T-helper 1 cell treated with Interleukin-12 subunit alpha and Interleukin-12 subunit beta and Interleukin-4 antibody, amounts not matched to agents 30 ng/mL and 1 ng/mL, for 36 hours (primary cell): ENCODE data around the gene POU3F2. TPM values are rescaled to one million over a fixed set of nuclear protein-coding genes. Genes with fewer than 3 reads are reported as not detected.

Experiments used
- total RNA-seq: library from RNA; stranded (reverse); gene quantifications from 2 replicates; pipeline ENCODE4 v1.2.3, GENCODE V29; 2022

The POU3F2 gene
- total RNA-seq, 1 donor from 2014 or later: not detected

Other genes starting within 250 kb of the POU3F2 start
- gene FBXL4, start 113.4 kb downstream of the POU3F2 start, total RNA-seq: 9.6 and 10.6 TPM in 2 replicates